HepG2 (cell line): ENCODE results near the gene ECPAS. TPM values are rescaled to one million over a fixed set of nuclear protein-coding genes. Genes with fewer than 3 reads are reported as not detected.
A peak's percentile ranks its signal among the peaks of the same experiment; 100 is the strongest.

Experiments
- EHMT2 ChIP-seq: fragments of 200-600 bp; sonication (generic); IDR thresholded peaks from 2 replicates; pipeline ENCODE4 v1.7.0; 2017; ENCODE audit warnings: antibody characterized with exemption, low read depth, low read length, borderline replicate concordance
- GZF1 ChIP-seq: sonication (generic); formaldehyde crosslinking; IDR thresholded peaks from 2 replicates; pipeline ENCODE4 v1.5.1; 2020; ENCODE audit warnings: mild to moderate bottlenecking, missing genetic modification reagents
- KDM5A ChIP-seq: fragments of 200-600 bp; sonication (generic); IDR thresholded peaks from 2 replicates; pipeline ENCODE4 v1.7.0; 2018; ENCODE audit warnings: antibody characterized with exemption, mild to moderate bottlenecking, low read length, borderline replicate concordance
- MTF2 ChIP-seq: sonication (generic); formaldehyde crosslinking; IDR thresholded peaks from 2 replicates; pipeline ENCODE4 v1.5.0; 2020; ENCODE audit warnings: missing genetic modification reagents, borderline replicate concordance
- RAD51 ChIP-seq: fragments of 450-650 bp; IDR thresholded peaks from 2 replicates; pipeline ENCODE4 v1.6.1; 2016; ENCODE audit warnings: borderline replicate concordance
- REST ChIP-seq, 2 experiments: IDR thresholded peaks; 2 replicates each; pipeline ENCODE4 v1.6.1; 2011 to 2012; ENCODE audit warnings: low read length in 2 of 2, borderline replicate concordance in 1 of 2, low read depth in 1 of 2, mild to moderate bottlenecking in 1 of 2, moderate library complexity in 1 of 2
- RXRB ChIP-seq: IDR thresholded peaks from 2 replicates; pipeline ENCODE4 v1.6.1; 2016; ENCODE audit warnings: borderline replicate concordance, missing genetic modification reagents, missing compliant biosample characterization
- SNAI1 ChIP-seq: sonication (generic); formaldehyde crosslinking; IDR thresholded peaks from 2 replicates; pipeline ENCODE4 v1.5.0; 2020; ENCODE audit warnings: mild to moderate bottlenecking, missing genetic modification reagents, borderline replicate concordance
- STAG1 ChIP-seq: sonication (generic); formaldehyde crosslinking; IDR thresholded peaks from 2 replicates; pipeline ENCODE4 v1.4.0; 2020; ENCODE audit warnings: missing genetic modification reagents
- ZBTB33 ChIP-seq: sonication (generic); formaldehyde crosslinking; IDR thresholded peaks from 2 replicates; pipeline ENCODE4 v1.4.0; 2020; ENCODE audit warnings: missing genetic modification reagents
- ZKSCAN1 ChIP-seq: fragments of 150-350 bp; IDR thresholded peaks from 2 replicates; pipeline ENCODE4 v1.6.1; 2014; ENCODE audit warnings: low read length
- ZNF431 ChIP-seq: sonication (generic); formaldehyde crosslinking; IDR thresholded peaks from 2 replicates; pipeline ENCODE4 v1.9.0; 2022; ENCODE audit warnings: missing genetic modification reagents, low read depth, mild to moderate bottlenecking, borderline replicate concordance
- ZNF570 ChIP-seq: sonication (generic); formaldehyde crosslinking; IDR thresholded peaks from 2 replicates; pipeline ENCODE4 v1.4.0; 2020; ENCODE audit warnings: mild to moderate bottlenecking, missing genetic modification reagents, borderline replicate concordance
- polyA plus RNA-seq, 8 experiments: library from polyadenylated mRNA; depleted of rRNA in 3 of 8; stranded (reverse) in 7 of 8; unstranded in 1 of 8; fragments of >200 nt; fragmentation: Illumina TruSeq in 4 of 8; extraction: Trizol in 4 of 8; gene quantifications; 2 replicates each; pipeline versions ENCODE4 v1.2.1 to v1.2.3, GENCODE V29; 2011 to 2016; ENCODE audit warnings: low read depth in 4 of 8, missing spikeins in 1 of 8, mixed read lengths in 1 of 8; ENCODE audit not compliant: insufficient read depth in 1 of 8
- total RNA-seq, 5 experiments: library from RNA; depleted of rRNA; stranded (reverse); fragments of >200 nt; fragmentation: Illumina TruSeq; extraction: Trizol; gene quantifications; 2 replicates each; pipeline ENCODE4 v1.2.3, GENCODE V29; 2016; ENCODE audit warnings: low read depth in 1 of 5
- TF ChIP-seq, protein P1 (sequence below): sonication (generic); formaldehyde crosslinking; IDR thresholded peaks from 2 replicates; pipeline ENCODE4 v1.4.0; 2020; ENCODE audit warnings: missing genetic modification reagents, borderline replicate concordance
- TF ChIP-seq, protein P2 (sequence below): IDR thresholded peaks from 2 replicates; pipeline ENCODE4 v1.6.1; 2012; ENCODE audit warnings: low read depth, low read length, improper control_type of control experiment

ECPAS gene
- total and polyA plus RNA-seq, 2 of the 13 experiments (the other 11 are each of a cell fraction or from before 2014, with no cell fraction given) = 35.3 to 58.0 TPM

GRCh38 chr9:111349766-111350165 is 134.4 kb downstream of the ECPAS start (continued):
- no peak for TF ChIP-seq RAD51
- TF ChIP-seq ZBTB33 (CRISPR knock-in tag) = no peak
- TF ChIP-seq ZNF570 = no peak
- no peak for TF ChIP-seq ZKSCAN1
- TF ChIP-seq SNAI1 (CRISPR knock-in tag) = no peak
- TF ChIP-seq, protein P1, sequence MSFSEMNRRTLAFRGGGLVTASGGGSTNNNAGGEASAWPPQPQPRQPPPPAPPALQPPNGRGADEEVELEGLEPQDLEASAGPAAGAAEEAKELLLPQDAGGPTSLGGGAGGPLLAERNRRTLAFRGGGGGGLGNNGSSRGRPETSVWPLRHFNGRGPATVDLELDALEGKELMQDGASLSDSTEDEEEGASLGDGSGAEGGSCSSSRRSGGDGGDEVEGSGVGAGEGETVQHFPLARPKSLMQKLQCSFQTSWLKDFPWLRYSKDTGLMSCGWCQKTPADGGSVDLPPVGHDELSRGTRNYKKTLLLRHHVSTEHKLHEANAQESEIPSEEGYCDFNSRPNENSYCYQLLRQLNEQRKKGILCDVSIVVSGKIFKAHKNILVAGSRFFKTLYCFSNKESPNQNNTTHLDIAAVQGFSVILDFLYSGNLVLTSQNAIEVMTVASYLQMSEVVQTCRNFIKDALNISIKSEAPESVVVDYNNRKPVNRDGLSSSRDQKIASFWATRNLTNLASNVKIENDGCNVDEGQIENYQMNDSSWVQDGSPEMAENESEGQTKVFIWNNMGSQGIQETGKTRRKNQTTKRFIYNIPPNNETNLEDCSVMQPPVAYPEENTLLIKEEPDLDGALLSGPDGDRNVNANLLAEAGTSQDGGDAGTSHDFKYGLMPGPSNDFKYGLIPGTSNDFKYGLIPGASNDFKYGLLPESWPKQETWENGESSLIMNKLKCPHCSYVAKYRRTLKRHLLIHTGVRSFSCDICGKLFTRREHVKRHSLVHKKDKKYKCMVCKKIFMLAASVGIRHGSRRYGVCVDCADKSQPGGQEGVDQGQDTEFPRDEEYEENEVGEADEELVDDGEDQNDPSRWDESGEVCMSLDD = no peak
- TF ChIP-seq, protein P2, sequence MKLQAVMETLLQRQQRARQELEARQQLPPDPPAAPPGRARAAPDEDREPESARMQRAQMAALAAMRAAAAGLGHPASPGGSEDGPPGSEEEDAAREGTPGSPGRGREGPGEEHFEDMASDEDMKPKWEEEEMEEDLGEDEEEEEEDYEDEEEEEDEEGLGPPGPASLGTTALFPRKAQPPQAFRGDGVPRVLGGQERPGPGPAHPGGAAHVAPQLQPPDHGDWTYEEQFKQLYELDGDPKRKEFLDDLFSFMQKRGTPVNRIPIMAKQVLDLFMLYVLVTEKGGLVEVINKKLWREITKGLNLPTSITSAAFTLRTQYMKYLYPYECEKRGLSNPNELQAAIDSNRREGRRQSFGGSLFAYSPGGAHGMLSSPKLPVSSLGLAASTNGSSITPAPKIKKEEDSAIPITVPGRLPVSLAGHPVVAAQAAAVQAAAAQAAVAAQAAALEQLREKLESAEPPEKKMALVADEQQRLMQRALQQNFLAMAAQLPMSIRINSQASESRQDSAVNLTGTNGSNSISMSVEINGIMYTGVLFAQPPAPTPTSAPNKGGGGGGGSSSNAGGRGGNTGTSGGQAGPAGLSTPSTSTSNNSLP = peak; percentile 97
- no peak for TF ChIP-seq EHMT2
- no peak for TF ChIP-seq GZF1 (CRISPR knock-in tag)
- TF ChIP-seq RXRB = peak; percentile 92
- TF ChIP-seq KDM5A = no peak
- TF ChIP-seq STAG1 (CRISPR knock-in tag) = no peak
- no peak for TF ChIP-seq MTF2
- TF ChIP-seq ZNF431 = no peak; the same call in 1 of the 2 replicates
- TF ChIP-seq REST (IDR thresholded peaks at IDR 0.05; ENCODE audit: borderline replicate concordance in 1 of 2, low read depth in 1 of 2, low read length in 2 of 2) = peak in 1 of 2 experiments; percentile 73; a peak in 1 of 4 replicates
